Fibroblast of mammary gland (primary cell): ENCODE data around the gene AVP.
A peak's percentile ranks its signal among the peaks of the same experiment; 100 is the strongest.

ENCODE experiments used
- DNase-seq: peaks from one replicate; pipeline ENCODE4 v3.0.0-alpha.2; 2010; ENCODE audit warnings: low read depth
- H3K4me3 ChIP-seq: 2 replicates; pipeline ENCODE4 v1.5.1; 2011; ENCODE audit warnings: low read depth, mild to moderate bottlenecking, low read length, moderate library complexity; ENCODE audit not compliant: control insufficient read depth
- TF ChIP-seq, protein P1 (sequence below): conservative IDR thresholded peaks from 2 replicates; pipeline ENCODE4 v1.5.1; 2011; ENCODE audit warnings: low read depth, low read length, inconsistent platforms; ENCODE audit not compliant: control insufficient read depth, insufficient read depth

AVP gene

GRCh38 chr20:3115190-3116107 is 30.9 kb upstream of the AVP start:
- TF ChIP-seq, protein P1, sequence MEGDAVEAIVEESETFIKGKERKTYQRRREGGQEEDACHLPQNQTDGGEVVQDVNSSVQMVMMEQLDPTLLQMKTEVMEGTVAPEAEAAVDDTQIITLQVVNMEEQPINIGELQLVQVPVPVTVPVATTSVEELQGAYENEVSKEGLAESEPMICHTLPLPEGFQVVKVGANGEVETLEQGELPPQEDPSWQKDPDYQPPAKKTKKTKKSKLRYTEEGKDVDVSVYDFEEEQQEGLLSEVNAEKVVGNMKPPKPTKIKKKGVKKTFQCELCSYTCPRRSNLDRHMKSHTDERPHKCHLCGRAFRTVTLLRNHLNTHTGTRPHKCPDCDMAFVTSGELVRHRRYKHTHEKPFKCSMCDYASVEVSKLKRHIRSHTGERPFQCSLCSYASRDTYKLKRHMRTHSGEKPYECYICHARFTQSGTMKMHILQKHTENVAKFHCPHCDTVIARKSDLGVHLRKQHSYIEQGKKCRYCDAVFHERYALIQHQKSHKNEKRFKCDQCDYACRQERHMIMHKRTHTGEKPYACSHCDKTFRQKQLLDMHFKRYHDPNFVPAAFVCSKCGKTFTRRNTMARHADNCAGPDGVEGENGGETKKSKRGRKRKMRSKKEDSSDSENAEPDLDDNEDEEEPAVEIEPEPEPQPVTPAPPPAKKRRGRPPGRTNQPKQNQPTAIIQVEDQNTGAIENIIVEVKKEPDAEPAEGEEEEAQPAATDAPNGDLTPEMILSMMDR = peak; percentile 83
- no peak overlapping the region for H3K4me3 ChIP-seq
- DNase-seq = peak; percentile 61

GRCh38 chr20:3111995-3112394 is 27.5 kb upstream of the AVP start:
- TF ChIP-seq, protein P1 = no peak
- DNase-seq = no peak
- H3K4me3 ChIP-seq = no peak overlapping the region

DNA sequence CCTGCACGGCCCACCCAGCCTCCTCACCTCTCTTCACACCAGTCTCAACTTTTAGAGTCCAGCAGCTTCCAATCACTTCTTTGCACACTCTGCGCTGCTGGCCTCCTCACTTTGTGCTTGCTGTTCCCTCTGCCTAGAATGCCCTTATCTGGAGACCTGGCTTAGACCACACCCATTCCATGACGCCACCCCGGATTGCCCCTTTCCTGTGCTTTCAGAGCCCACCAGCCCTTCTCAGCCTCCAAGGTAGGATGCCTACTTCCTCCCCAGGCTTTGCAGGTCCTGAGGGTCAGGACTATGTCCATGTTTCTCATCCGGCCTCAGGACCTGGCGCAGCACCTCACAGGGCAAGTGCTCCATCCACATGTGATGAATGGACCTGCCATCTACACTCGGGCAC is 27.0 kb upstream of the AVP start:
- no peak overlapping the region for H3K4me3 ChIP-seq

DNA sequence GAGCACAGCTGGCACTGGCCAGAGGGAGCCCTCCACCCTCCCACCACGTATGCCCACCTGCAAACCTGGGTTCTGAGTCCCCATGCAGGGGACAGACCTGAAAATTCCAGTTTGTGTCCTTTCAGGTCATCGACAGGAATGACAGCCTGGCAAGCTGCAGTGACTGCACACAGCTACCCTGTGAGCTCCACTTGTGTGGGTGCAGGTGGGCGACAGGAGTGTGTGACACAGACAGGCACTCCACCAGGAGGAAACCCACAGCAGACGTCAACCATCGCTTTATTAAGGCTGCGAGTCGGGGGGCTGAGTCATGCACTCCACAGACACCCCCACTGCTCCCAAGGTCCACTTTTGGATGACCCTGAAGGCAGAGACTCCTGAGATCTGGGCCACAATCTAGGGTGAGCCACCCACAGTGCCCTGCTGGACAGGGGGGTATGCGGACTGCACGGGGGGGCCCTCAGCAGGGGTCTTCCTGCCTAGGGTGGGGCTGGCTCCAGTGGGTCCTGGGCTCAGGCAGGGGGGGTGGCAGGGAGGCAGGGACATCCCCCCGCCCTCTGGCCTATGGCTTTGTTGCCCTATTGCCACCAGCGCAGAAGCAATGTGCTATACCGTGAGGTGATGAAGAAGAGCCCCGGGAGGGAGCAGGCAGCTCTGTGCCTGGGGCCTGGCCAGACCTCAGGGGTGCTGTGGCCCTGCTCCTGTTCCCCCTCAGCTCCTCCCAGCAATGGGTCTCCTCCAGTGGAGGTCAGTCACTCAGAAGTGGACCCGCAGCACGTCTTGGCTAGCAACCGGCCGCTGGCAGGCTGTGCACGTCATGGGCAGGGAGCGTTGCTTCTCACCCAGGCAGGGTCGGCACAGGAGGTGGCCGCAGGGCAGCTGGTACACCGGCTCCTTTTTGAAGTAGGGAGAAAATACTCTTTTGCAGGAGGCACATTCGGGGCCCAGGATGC is 25.1 kb upstream of the AVP start:
- TF ChIP-seq, protein P1 = no peak
- DNase-seq = no peak
- no peak overlapping the region for H3K4me3 ChIP-seq

More for the DNA sequence above, 27.0 kb upstream of the AVP start:
- TF ChIP-seq, protein P1 = no peak
- DNase-seq = no peak

GRCh38 chr20:3107464-3108025 is 23.0 kb upstream of the AVP start:
- TF ChIP-seq, protein P1 = no peak
- no peak overlapping the region for H3K4me3 ChIP-seq
- DNase-seq = no peak
